ENCODE data around the gene SLC22A3. TPM values are rescaled to one million over a fixed set of nuclear protein-coding genes. Genes with fewer than 3 reads are reported as not detected.

Gene SLC22A3
- total and polyA plus RNA-seq, 2 of the 4 experiments (the other 2 are of a cell fraction) = not detected

DNA sequence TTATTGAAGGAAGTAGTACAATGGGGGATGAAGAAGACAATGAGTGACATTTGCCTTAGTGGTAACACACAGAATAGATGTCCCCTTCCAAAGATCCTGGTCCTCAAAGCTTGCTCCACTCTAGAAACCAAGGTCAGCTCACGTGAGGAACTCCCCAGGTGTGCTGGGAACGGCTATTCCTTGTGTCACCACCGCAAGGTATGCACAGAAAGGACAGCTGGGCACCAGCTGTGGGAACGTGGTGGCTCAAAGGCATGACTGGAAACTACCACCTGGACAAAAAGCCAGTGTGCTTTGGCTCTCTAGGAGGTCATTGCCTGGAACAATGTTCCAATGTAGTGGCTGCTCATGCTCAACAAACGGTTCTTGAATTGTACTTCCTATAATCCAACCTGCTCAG lies 94.0 kb downstream of the SLC22A3 start:
- Histone ChIP-seq H2AFZ (replicated peaks; ENCODE audit: low read length, poor library complexity) (no peak overlapping the region), H3K36me3 (ENCODE audit: control insufficient read depth, insufficient read depth, low read length) (no peaks in the 10 kb centered on the region), H3K4me1 (ENCODE audit: control insufficient read depth, insufficient read depth, low read length) (no peaks in the 10 kb centered on the region), H3K4ac (ENCODE audit: low read depth, low read length) (no peak overlapping the region), H3K56ac (ENCODE audit: extremely low read depth, insufficient read depth, low read length) (no peak overlapping the region), H3K4me2 (ENCODE audit: low read depth, low read length) (no peak overlapping the region), H4K91ac (ENCODE audit: insufficient read depth, low read depth, low read length) (no peak overlapping the region), H2BK120ac (ENCODE audit: low read depth, low read length) (no peak overlapping the region), H2BK15ac (ENCODE audit: low read depth, low read length) (no peak overlapping the region), H3K23ac (ENCODE audit: low read depth, low read length) (no peak overlapping the region), H2BK20ac (ENCODE audit: low read depth, low read length) (no peak overlapping the region), H4K5ac (ENCODE audit: low read depth, low read length) (no peak overlapping the region), H3K79me1 (ENCODE audit: low read depth in 1 of 2, low read length in 2 of 2) (no peaks in the 10 kb centered on the region), H3K27me3 (ENCODE audit: control insufficient read depth, insufficient read depth, low read length) (peaks cover 2% of the 10 kb centered on the region), H2AK9ac (replicated peaks; ENCODE audit: low read depth, low read length, poor library complexity) (no peak overlapping the region), H4K20me1 (ENCODE audit: insufficient read depth, low read length) (no peaks in the 10 kb centered on the region), H3K9ac (ENCODE audit: low read depth, low read length) (no peak overlapping the region), H3K4me3 (ENCODE audit: insufficient read depth, low read depth, low read length) (no peak overlapping the region), H3K27ac (ENCODE audit: insufficient read depth, low read length) (no peak overlapping the region), H3K18ac (ENCODE audit: low read depth, low read length) (no peak overlapping the region), H4K8ac (ENCODE audit: low read depth in 2 of 2, low read length in 2 of 2) (no peak overlapping the region), H3K9me1 (ENCODE audit: insufficient read depth, low read length) (no peaks in the 10 kb centered on the region), H3K9me3 (ENCODE audit: control insufficient read depth, insufficient read depth, low read length) (no peaks in the 10 kb centered on the region), H2AK5ac (ENCODE audit: low read depth, low read length) (no peak overlapping the region), H3K14ac (replicated peaks; ENCODE audit: low read depth, low read length) (no peak overlapping the region), H2BK5ac (ENCODE audit: low read depth, low read length, poor library complexity, severe bottlenecking) (no peak overlapping the region)
- ATAC-seq (ENCODE audit: low read depth) (no peak), DNase-seq (no peak)
- in situ Hi-C loops (cut with MboI; ENCODE audit: low sequenced_read_pairs) = no loop called here
- intact Hi-C loops (cut with micrococcal nuclease) = no loop called here
- TF ChIP-seq CTCF (conservative IDR thresholded peaks at IDR 0.05; ENCODE audit: low read depth, low read length) (no peak), CEBPB (IDR thresholded peaks at IDR 0.05; ENCODE audit: low read depth, low read length) (no peak), SMC3 (IDR thresholded peaks at IDR 0.05; ENCODE audit: low read depth, low read length) (no peak), MXI1 (IDR thresholded peaks at IDR 0.05; ENCODE audit: borderline replicate concordance, low read depth, low read length) (no peak), POLR2A (IDR thresholded peaks at IDR 0.05; ENCODE audit: low read depth, low read length) (no peak), ELK1 (IDR thresholded peaks at IDR 0.05; ENCODE audit: borderline replicate concordance, low read depth, low read length) (no peak)
- TF ChIP-seq, protein P1, sequence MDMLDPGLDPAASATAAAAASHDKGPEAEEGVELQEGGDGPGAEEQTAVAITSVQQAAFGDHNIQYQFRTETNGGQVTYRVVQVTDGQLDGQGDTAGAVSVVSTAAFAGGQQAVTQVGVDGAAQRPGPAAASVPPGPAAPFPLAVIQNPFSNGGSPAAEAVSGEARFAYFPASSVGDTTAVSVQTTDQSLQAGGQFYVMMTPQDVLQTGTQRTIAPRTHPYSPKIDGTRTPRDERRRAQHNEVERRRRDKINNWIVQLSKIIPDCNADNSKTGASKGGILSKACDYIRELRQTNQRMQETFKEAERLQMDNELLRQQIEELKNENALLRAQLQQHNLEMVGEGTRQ (IDR thresholded peaks at IDR 0.05; ENCODE audit: low read depth, low read length) = no peak
- WGBS, 2 experiments (ENCODE audit: extremely low coverage in 2 of 2, insufficient read length in 1 of 2) = 47% methylated on average over 4 of the region's 5 CpGs; no CpG with 5 or more reads in 1 of the 2 experiments
- dilution Hi-C loops (cut with HindIII; ENCODE audit: low sequenced_read_pairs, unreplicated experiment) = no loop called here
- ChIA-PET CTCF (no interaction called here), POLR2A (ENCODE audit: unreplicated experiment) (no interaction called here)
- BruUV-seq (replicated peaks) = no TSS peak
